ENCODE results near the gene FOXL3. TPM values are rescaled to one million over a fixed set of nuclear protein-coding genes. Genes with fewer than 3 reads are reported as not detected.

FOXL3 gene
- total and polyA plus RNA-seq, 2 experiments from 2014 or later = not detected

- TF ChIP-seq, protein P1, sequence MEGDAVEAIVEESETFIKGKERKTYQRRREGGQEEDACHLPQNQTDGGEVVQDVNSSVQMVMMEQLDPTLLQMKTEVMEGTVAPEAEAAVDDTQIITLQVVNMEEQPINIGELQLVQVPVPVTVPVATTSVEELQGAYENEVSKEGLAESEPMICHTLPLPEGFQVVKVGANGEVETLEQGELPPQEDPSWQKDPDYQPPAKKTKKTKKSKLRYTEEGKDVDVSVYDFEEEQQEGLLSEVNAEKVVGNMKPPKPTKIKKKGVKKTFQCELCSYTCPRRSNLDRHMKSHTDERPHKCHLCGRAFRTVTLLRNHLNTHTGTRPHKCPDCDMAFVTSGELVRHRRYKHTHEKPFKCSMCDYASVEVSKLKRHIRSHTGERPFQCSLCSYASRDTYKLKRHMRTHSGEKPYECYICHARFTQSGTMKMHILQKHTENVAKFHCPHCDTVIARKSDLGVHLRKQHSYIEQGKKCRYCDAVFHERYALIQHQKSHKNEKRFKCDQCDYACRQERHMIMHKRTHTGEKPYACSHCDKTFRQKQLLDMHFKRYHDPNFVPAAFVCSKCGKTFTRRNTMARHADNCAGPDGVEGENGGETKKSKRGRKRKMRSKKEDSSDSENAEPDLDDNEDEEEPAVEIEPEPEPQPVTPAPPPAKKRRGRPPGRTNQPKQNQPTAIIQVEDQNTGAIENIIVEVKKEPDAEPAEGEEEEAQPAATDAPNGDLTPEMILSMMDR (conservative IDR thresholded peaks at IDR 0.05; ENCODE audit: low read depth in 2 of 2) = no peak
- TF ChIP-seq ZNF114 (CRISPR knock-in tag; IDR thresholded peaks at IDR 0.05) = no peak
- TF ChIP-seq CREB1 (CRISPR knock-in tag; IDR thresholded peaks at IDR 0.05; ENCODE audit: low read depth) = no peak
- TF ChIP-seq POLR2AphosphoS5 (IDR thresholded peaks at IDR 0.05; ENCODE audit: low read depth) = no peak
- no peaks in the 10 kb centered on the region for H3K36me3 ChIP-seq (ENCODE audit: insufficient read depth)
- no peak overlapping the region for H3K4me3 ChIP-seq
- no peak overlapping the region for H3K4me2 ChIP-seq
- H3K4me1 ChIP-seq (ENCODE audit: insufficient read depth) = no peaks in the 10 kb centered on the region
- peaks cover 61% of the 10 kb centered on the region for H3K36me3 Mint-ChIP-seq (ENCODE audit: low read depth)
- peaks cover 12% of the 10 kb centered on the region for H3K9me3 Mint-ChIP-seq
- H3K79me2 ChIP-seq (replicated peaks; ENCODE audit: insufficient read depth) = no peaks in the 10 kb centered on the region
- H3K27me3 Mint-ChIP-seq (ENCODE audit: insufficient read depth, low read depth, poor library complexity) = peaks cover 2% of the 10 kb centered on the region
- ATAC-seq = no peak
- no peaks in the 10 kb centered on the region for H3K27me3 ChIP-seq (ENCODE audit: insufficient read depth)
- H2AFZ ChIP-seq = no peak overlapping the region
- H3K27ac ChIP-seq (ENCODE audit: low read depth) = no peak overlapping the region
- H3K9me2 ChIP-seq (ENCODE audit: insufficient read depth) = no peaks in the 10 kb centered on the region
- H3K27ac Mint-ChIP-seq = no peak overlapping the region
- no peaks in the 10 kb centered on the region for H3F3A ChIP-seq (replicated peaks; ENCODE audit: low read depth)
- H4K20me1 ChIP-seq (replicated peaks; ENCODE audit: insufficient read depth) = no peaks in the 10 kb centered on the region
- DNase-seq (ENCODE audit: low spot score) = no peak
- H3K4me3 Mint-ChIP-seq = no peak overlapping the region
- H3K4me1 Mint-ChIP-seq = no peaks in the 10 kb centered on the region
Observed at GRCh38 chr7:248732-249435, 41.1 kb upstream of the FOXL3 start.

DNA sequence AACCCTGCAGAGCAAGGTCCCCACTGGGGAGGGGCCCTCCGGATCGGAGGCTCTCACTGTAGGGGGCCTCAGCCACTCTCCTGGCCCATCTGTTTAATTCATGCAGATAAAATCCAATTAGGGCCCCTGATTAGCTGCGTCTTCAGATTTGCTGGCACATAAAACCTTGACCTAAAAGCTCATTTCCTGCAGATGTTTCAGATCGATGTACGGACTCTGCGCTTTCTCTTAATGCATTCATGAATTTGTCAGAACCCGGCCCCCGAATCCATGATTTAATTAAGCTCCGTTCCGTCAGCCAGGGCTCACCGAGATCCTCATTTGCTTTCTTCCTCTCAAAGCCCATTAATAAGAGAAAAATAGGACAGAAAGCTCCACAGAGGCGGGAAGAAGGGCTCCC is 40.0 kb upstream of the FOXL3 start:
- H3K27ac ChIP-seq (ENCODE audit: low read depth) = no peak overlapping the region
- ATAC-seq = no peak
- Mint-ChIP-seq H3K4me1 (no peaks in the 10 kb centered on the region), H3K4me3 (no peak overlapping the region), H3K27ac (no peak overlapping the region), H3K9me3 (peaks cover 19% of the 10 kb centered on the region), H3K36me3 (ENCODE audit: low read depth) (peaks cover 63% of the 10 kb centered on the region), H3K27me3 (ENCODE audit: insufficient read depth, low read depth, poor library complexity) (peaks cover 8% of the 10 kb centered on the region)
- TF ChIP-seq, protein P2, sequence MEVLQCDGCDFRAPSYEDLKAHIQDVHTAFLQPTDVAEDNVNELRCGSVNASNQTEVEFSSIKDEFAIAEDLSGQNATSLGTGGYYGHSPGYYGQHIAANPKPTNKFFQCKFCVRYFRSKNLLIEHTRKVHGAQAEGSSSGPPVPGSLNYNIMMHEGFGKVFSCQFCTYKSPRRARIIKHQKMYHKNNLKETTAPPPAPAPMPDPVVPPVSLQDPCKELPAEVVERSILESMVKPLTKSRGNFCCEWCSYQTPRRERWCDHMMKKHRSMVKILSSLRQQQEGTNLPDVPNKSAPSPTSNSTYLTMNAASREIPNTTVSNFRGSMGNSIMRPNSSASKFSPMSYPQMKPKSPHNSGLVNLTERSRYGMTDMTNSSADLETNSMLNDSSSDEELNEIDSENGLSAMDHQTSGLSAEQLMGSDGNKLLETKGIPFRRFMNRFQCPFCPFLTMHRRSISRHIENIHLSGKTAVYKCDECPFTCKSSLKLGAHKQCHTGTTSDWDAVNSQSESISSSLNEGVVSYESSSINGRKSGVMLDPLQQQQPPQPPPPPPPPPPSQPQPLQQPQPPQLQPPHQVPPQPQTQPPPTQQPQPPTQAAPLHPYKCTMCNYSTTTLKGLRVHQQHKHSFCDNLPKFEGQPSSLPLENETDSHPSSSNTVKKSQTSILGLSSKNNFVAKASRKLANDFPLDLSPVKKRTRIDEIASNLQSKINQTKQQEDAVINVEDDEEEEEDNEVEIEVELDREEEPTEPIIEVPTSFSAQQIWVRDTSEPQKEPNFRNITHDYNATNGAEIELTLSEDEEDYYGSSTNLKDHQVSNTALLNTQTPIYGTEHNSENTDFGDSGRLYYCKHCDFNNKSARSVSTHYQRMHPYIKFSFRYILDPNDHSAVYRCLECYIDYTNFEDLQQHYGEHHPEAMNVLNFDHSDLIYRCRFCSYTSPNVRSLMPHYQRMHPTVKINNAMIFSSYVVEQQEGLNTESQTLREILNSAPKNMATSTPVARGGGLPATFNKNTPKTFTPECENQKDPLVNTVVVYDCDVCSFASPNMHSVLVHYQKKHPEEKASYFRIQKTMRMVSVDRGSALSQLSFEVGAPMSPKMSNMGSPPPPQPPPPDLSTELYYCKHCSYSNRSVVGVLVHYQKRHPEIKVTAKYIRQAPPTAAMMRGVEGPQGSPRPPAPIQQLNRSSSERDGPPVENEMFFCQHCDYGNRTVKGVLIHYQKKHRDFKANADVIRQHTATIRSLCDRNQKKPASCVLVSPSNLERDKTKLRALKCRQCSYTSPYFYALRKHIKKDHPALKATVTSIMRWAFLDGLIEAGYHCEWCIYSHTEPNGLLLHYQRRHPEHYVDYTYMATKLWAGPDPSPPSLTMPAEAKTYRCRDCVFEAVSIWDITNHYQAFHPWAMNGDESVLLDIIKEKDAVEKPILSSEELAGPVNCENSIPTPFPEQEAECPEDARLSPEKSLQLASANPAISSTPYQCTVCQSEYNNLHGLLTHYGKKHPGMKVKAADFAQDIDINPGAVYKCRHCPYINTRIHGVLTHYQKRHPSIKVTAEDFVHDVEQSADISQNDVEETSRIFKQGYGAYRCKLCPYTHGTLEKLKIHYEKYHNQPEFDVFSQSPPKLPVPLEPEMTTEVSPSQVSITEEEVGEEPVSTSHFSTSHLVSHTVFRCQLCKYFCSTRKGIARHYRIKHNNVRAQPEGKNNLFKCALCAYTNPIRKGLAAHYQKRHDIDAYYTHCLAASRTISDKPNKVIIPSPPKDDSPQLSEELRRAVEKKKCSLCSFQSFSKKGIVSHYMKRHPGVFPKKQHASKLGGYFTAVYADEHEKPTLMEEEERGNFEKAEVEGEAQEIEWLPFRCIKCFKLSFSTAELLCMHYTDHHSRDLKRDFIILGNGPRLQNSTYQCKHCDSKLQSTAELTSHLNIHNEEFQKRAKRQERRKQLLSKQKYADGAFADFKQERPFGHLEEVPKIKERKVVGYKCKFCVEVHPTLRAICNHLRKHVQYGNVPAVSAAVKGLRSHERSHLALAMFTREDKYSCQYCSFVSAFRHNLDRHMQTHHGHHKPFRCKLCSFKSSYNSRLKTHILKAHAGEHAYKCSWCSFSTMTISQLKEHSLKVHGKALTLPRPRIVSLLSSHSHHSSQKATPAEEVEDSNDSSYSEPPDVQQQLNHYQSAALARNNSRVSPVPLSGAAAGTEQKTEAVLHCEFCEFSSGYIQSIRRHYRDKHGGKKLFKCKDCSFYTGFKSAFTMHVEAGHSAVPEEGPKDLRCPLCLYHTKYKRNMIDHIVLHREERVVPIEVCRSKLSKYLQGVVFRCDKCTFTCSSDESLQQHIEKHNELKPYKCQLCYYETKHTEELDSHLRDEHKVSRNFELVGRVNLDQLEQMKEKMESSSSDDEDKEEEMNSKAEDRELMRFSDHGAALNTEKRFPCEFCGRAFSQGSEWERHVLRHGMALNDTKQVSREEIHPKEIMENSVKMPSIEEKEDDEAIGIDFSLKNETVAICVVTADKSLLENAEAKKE (CRISPR knock-in tag; IDR thresholded peaks at IDR 0.05) = no peak
- no peak for TF ChIP-seq REST (IDR thresholded peaks at IDR 0.05; ENCODE audit: unreplicated experiment)
- H3K9me2 ChIP-seq (ENCODE audit: insufficient read depth) = no peaks in the 10 kb centered on the region
- H3K79me2 ChIP-seq (replicated peaks; ENCODE audit: insufficient read depth) = no peaks in the 10 kb centered on the region
- H3K4me2 ChIP-seq = no peak overlapping the region
- no peaks in the 10 kb centered on the region for H3K27me3 ChIP-seq (ENCODE audit: insufficient read depth)
- no peaks in the 10 kb centered on the region for H3K36me3 ChIP-seq (ENCODE audit: insufficient read depth)
- H3F3A ChIP-seq (replicated peaks; ENCODE audit: low read depth) = no peaks in the 10 kb centered on the region
- H3K4me1 ChIP-seq (ENCODE audit: insufficient read depth) = no peaks in the 10 kb centered on the region
- H3K4me3 ChIP-seq = no peak overlapping the region
- no peak overlapping the region for H2AFZ ChIP-seq
- no peak for DNase-seq (ENCODE audit: low spot score)
- no peaks in the 10 kb centered on the region for H4K20me1 ChIP-seq (replicated peaks; ENCODE audit: insufficient read depth)

All from GM23338 (cell line).